HepG2 (cell line): Measurements from ENCODE around the gene CNN3. TPM values are rescaled to one million over a fixed set of nuclear protein-coding genes. Genes with fewer than 3 reads are reported as not detected.
A peak's percentile ranks its signal among the peaks of the same experiment; 100 is the strongest.

ENCODE experiments used
- E2F1 ChIP-seq: sonication (generic); formaldehyde crosslinking; IDR thresholded peaks from 2 replicates; pipeline ENCODE4 v1.5.0; 2020; ENCODE audit warnings: missing genetic modification reagents
- GABPB1 ChIP-seq: IDR thresholded peaks from 2 replicates; pipeline ENCODE4 v1.6.1; 2016; ENCODE audit warnings: mild to moderate bottlenecking, missing genetic modification reagents, moderate library complexity, missing compliant biosample characterization
- HNRNPK ChIP-seq: fragments of 200-400 bp; formaldehyde crosslinking; IDR thresholded peaks from 2 replicates; pipeline ENCODE4 v1.6.1; 2018; ENCODE audit warnings: low read length, low read depth, moderate library complexity, mild to moderate bottlenecking; ENCODE audit not compliant: poor library complexity, severe bottlenecking
- POGZ ChIP-seq: sonication (generic); formaldehyde crosslinking; IDR thresholded peaks from 2 replicates; pipeline ENCODE4 v1.4.0; 2020; ENCODE audit warnings: mild to moderate bottlenecking, missing genetic modification reagents
- RXRA ChIP-seq: sonication (generic); formaldehyde crosslinking; IDR thresholded peaks from 2 replicates; pipeline ENCODE4 v1.5.1; 2020; ENCODE audit warnings: missing genetic modification reagents
- SMYD3 ChIP-seq: sonication (generic); formaldehyde crosslinking; IDR thresholded peaks from 2 replicates; pipeline ENCODE4 v1.8.1; 2023; ENCODE audit warnings: mild to moderate bottlenecking, missing genetic modification reagents
- SUZ12 ChIP-seq: fragments of 150-350 bp; IDR thresholded peaks from 2 replicates; pipeline ENCODE4 v1.6.1; 2014; ENCODE audit warnings: low read depth, low read length
- TCF7 ChIP-seq: sonication (generic); IDR thresholded peaks from 2 replicates; pipeline ENCODE4 v1.6.1; 2016; ENCODE audit warnings: antibody characterized with exemption, low read depth
- TEAD3 ChIP-seq: optimal IDR thresholded peaks from 2 replicates; pipeline ENCODE3; 2016; ENCODE audit warnings: borderline replicate concordance
- TSC22D2 ChIP-seq: sonication (generic); formaldehyde crosslinking; IDR thresholded peaks from 2 replicates; pipeline ENCODE4 v1.5.1; 2020; ENCODE audit warnings: missing genetic modification reagents, mild to moderate bottlenecking, borderline replicate concordance
- ZBTB2 ChIP-seq: sonication (generic); formaldehyde crosslinking; IDR thresholded peaks from 2 replicates; pipeline ENCODE4 v1.8.0; 2022; ENCODE audit warnings: low read depth, missing genetic modification reagents
- ZNF512 ChIP-seq: sonication (generic); formaldehyde crosslinking; IDR thresholded peaks from 2 replicates; pipeline ENCODE4 v1.4.0; 2020; ENCODE audit warnings: mild to moderate bottlenecking, missing genetic modification reagents
- ZNF572 ChIP-seq: sonication (generic); formaldehyde crosslinking; IDR thresholded peaks from 2 replicates; pipeline ENCODE4 v1.5.1; 2020; ENCODE audit warnings: mild to moderate bottlenecking, missing genetic modification reagents
- ZNF766 ChIP-seq: sonication (generic); formaldehyde crosslinking; IDR thresholded peaks from 2 replicates; pipeline ENCODE4 v1.5.0; 2020; ENCODE audit warnings: missing genetic modification reagents, borderline replicate concordance
- ZNF841 ChIP-seq: sonication (generic); formaldehyde crosslinking; IDR thresholded peaks from 2 replicates; pipeline ENCODE4 v1.8.1; 2023; ENCODE audit warnings: missing genetic modification reagents, borderline replicate concordance
- polyA plus RNA-seq, 8 experiments: library from polyadenylated mRNA; depleted of rRNA in 3 of 8; stranded (reverse) in 7 of 8; unstranded in 1 of 8; fragments of >200 nt; fragmentation: Illumina TruSeq in 4 of 8; extraction: Trizol in 4 of 8; gene quantifications; 2 replicates each; pipeline versions ENCODE4 v1.2.1 to v1.2.3, GENCODE V29; 2011 to 2016; ENCODE audit warnings: low read depth in 4 of 8, missing spikeins in 1 of 8, mixed read lengths in 1 of 8; ENCODE audit not compliant: insufficient read depth in 1 of 8
- total RNA-seq, 5 experiments: library from RNA; depleted of rRNA; stranded (reverse); fragments of >200 nt; fragmentation: Illumina TruSeq; extraction: Trizol; gene quantifications; 2 replicates each; pipeline ENCODE4 v1.2.3, GENCODE V29; 2016; ENCODE audit warnings: low read depth in 1 of 5
- TF ChIP-seq, protein P1 (sequence below): sonication (generic); formaldehyde crosslinking; IDR thresholded peaks from 2 replicates; pipeline ENCODE4 v1.4.0; 2020; ENCODE audit warnings: mild to moderate bottlenecking, missing genetic modification reagents
- TF ChIP-seq, protein P2 (sequence below): sonication (generic); formaldehyde crosslinking; IDR thresholded peaks from 2 replicates; pipeline ENCODE4 v1.4.0; 2020; ENCODE audit warnings: missing genetic modification reagents
- TF ChIP-seq, protein P3 (sequence below): sonication (generic); formaldehyde crosslinking; IDR thresholded peaks from 2 replicates; pipeline ENCODE4 v1.5.1; 2020; ENCODE audit warnings: mild to moderate bottlenecking, missing genetic modification reagents, moderate library complexity

Gene CNN3
- total and polyA plus RNA-seq, 2 of the 13 experiments (the other 11 are each of a cell fraction or from before 2014, with no cell fraction given), result 113 to 223 TPM

DNA sequence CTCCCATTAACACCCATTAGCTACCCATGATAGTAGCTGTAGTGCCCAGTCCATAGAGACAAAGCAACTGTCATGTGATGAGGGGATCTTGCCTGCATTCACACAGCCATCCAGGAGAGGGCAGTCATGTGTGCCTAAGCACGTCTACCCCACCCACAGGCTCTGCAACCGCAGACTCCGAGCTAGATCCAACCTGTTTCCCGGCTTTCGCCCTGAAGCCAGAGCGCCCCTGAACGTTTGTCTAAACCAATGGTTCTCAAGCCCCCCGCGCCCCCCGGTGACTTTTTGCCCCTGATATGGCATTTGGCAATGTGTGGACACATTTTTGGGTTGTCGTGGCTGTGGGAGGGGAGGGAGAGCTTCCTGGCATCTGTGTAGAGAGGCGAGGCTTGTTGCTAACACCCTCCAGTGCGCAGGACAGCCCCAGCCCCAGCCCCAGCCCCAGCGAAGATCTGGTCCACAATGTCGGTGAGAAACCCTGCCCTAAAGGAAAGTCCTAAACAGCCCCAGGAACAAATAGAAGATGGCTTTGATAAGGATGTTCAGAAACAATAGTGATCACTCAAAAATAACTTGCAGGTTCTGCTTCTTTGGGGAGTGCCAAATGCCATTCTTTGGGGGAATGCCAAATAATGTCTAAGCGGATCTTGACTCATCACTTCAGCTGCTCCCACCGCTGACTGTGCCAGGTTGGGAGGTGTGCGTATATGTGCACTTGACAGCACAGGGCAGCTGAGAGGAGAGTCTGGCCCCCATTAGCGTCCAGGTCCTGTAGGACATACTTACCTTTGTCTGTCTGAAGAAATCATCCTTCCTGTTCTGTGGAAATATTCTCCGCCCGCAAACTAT is 72.2 kb downstream of the CNN3 start (continued):
- TF ChIP-seq, protein P1, sequence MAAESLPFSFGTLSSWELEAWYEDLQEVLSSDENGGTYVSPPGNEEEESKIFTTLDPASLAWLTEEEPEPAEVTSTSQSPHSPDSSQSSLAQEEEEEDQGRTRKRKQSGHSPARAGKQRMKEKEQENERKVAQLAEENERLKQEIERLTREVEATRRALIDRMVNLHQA (CRISPR knock-in tag), result no peak
- TF ChIP-seq GABPB1 (CRISPR knock-in tag), result no peak
- no peak for TF ChIP-seq SUZ12
- TF ChIP-seq, protein P2, sequence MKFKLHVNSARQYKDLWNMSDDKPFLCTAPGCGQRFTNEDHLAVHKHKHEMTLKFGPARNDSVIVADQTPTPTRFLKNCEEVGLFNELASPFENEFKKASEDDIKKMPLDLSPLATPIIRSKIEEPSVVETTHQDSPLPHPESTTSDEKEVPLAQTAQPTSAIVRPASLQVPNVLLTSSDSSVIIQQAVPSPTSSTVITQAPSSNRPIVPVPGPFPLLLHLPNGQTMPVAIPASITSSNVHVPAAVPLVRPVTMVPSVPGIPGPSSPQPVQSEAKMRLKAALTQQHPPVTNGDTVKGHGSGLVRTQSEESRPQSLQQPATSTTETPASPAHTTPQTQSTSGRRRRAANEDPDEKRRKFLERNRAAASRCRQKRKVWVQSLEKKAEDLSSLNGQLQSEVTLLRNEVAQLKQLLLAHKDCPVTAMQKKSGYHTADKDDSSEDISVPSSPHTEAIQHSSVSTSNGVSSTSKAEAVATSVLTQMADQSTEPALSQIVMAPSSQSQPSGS (CRISPR knock-in tag), result no peak
- no peak for TF ChIP-seq HNRNPK
- TF ChIP-seq, protein P3, sequence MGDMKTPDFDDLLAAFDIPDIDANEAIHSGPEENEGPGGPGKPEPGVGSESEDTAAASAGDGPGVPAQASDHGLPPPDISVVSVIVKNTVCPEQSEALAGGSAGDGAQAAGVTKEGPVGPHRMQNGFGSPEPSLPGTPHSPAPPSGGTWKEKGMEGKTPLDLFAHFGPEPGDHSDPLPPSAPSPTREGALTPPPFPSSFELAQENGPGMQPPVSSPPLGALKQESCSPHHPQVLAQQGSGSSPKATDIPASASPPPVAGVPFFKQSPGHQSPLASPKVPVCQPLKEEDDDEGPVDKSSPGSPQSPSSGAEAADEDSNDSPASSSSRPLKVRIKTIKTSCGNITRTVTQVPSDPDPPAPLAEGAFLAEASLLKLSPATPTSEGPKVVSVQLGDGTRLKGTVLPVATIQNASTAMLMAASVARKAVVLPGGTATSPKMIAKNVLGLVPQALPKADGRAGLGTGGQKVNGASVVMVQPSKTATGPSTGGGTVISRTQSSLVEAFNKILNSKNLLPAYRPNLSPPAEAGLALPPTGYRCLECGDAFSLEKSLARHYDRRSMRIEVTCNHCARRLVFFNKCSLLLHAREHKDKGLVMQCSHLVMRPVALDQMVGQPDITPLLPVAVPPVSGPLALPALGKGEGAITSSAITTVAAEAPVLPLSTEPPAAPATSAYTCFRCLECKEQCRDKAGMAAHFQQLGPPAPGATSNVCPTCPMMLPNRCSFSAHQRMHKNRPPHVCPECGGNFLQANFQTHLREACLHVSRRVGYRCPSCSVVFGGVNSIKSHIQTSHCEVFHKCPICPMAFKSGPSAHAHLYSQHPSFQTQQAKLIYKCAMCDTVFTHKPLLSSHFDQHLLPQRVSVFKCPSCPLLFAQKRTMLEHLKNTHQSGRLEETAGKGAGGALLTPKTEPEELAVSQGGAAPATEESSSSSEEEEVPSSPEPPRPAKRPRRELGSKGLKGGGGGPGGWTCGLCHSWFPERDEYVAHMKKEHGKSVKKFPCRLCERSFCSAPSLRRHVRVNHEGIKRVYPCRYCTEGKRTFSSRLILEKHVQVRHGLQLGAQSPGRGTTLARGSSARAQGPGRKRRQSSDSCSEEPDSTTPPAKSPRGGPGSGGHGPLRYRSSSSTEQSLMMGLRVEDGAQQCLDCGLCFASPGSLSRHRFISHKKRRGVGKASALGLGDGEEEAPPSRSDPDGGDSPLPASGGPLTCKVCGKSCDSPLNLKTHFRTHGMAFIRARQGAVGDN (CRISPR knock-in tag), result peak; percentile 59
- no peak for TF ChIP-seq ZNF512 (CRISPR knock-in tag)
- TF ChIP-seq E2F1 (CRISPR knock-in tag), result no peak
- TF ChIP-seq SMYD3 (CRISPR knock-in tag), result no peak
- TF ChIP-seq ZNF841 (CRISPR knock-in tag), result no peak
- TF ChIP-seq POGZ (CRISPR knock-in tag), result 0 out of 2 replicates have a peak, but pooled peaks have one; percentile 41
- no peak for TF ChIP-seq ZNF572 (CRISPR knock-in tag)
- TF ChIP-seq TCF7, result no peak
- no peak for TF ChIP-seq RXRA (CRISPR knock-in tag)
- peak; percentile 77 for TF ChIP-seq TEAD3 (CRISPR knock-in tag)
- TF ChIP-seq ZNF766, result no peak
- TF ChIP-seq TSC22D2 (CRISPR knock-in tag), result no peak
- TF ChIP-seq ZBTB2, result no peak
